ENCODE measurements around the gene CAB39L.

DNA sequence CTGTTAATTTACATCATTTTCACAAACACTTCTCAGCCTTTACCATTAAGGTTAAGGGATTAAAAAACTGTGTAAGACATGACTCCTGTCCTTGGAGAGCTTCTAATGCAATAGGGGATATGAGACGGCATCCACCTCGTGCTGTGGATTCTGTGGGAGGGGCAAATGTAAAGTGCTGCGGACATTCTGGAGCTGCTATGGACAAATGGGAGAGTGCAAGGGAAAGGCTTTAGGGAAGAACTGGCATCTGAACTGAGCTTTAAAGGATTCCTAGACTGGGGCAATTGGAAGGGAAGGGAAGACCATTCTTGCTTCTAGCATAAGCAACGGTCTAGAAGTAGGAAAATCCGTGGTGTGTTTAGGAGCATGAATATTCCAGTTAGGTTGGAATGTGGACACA is 164.8 kb downstream of the CAB39L start:
- TF ChIP-seq CTCF (IDR thresholded peaks at IDR 0.05 in 4 of 5, conservative IDR thresholded peaks at IDR 0.05 in 1 of 5) (no peak), POLR2A (IDR thresholded peaks at IDR 0.05) (no peak)
